ENCODE measurements around the gene KRT1. TPM values are rescaled to one million over a fixed set of nuclear protein-coding genes. Genes with fewer than 3 reads are reported as not detected.

The KRT1 gene
- total and polyA plus RNA-seq, 2 experiments from 2014 or later: 0.13 TPM; not detected in 1

GRCh38 chr12:52721838-52722470, 41.7 kb upstream of the KRT1 start:
- DNase-seq (ENCODE audit: low spot score): no peak
- no peak overlapping the region for H3K27ac ChIP-seq
- no peaks in the 10 kb centered on the region for H3K9me3 ChIP-seq (ENCODE audit: low read depth)
- no peaks in the 10 kb centered on the region for H3K4me1 ChIP-seq (ENCODE audit: insufficient read depth)
- no peak overlapping the region for H3K4me2 ChIP-seq
- H3K79me2 ChIP-seq: no peaks in the 10 kb centered on the region
- no peak overlapping the region for H2AFZ ChIP-seq
- no peaks in the 10 kb centered on the region for H4K20me1 ChIP-seq (ENCODE audit: insufficient read depth, poor library complexity, severe bottlenecking)
- no peaks in the 10 kb centered on the region for H3K36me3 ChIP-seq (replicated peaks; ENCODE audit: insufficient read depth, low read depth)
- H3K9me2 ChIP-seq (replicated peaks; ENCODE audit: insufficient read depth): no peaks in the 10 kb centered on the region
- TF ChIP-seq EZH2 (IDR thresholded peaks at IDR 0.05; ENCODE audit: borderline replicate concordance) (no peak), CTCF (IDR thresholded peaks at IDR 0.05; ENCODE audit: poor library complexity) (no peak), EZH2phosphoT487 (IDR thresholded peaks at IDR 0.05; ENCODE audit: low read depth, severe bottlenecking, unreplicated experiment) (no peak)
- peaks cover 7% of the 10 kb centered on the region for H3K27me3 ChIP-seq
- H3K4me3 ChIP-seq: no peak overlapping the region
- 60% methylated on average over 3 of the region's 3 CpGs for WGBS (ENCODE audit: low lambda C conversion rate, missing lambda C conversion rate)

GRCh38 chr12:52720365-52720886, 40.2 kb upstream of the KRT1 start:
- Histone ChIP-seq H3K4me3 (no peak overlapping the region), H3K36me3 (replicated peaks; ENCODE audit: insufficient read depth, low read depth) (no peaks in the 10 kb centered on the region), H3K27me3 (peaks cover 16% of the 10 kb centered on the region), H3K4me1 (ENCODE audit: insufficient read depth) (no peaks in the 10 kb centered on the region), H2AFZ (no peak overlapping the region), H3K9me3 (ENCODE audit: low read depth) (no peaks in the 10 kb centered on the region), H3K4me2 (no peak overlapping the region), H3K27ac (no peak overlapping the region), H4K20me1 (ENCODE audit: insufficient read depth, poor library complexity, severe bottlenecking) (no peaks in the 10 kb centered on the region), H3K9me2 (replicated peaks; ENCODE audit: insufficient read depth) (no peaks in the 10 kb centered on the region), H3K79me2 (no peaks in the 10 kb centered on the region)
- DNase-seq (ENCODE audit: low spot score): no peak
- TF ChIP-seq CTCF (IDR thresholded peaks at IDR 0.05; ENCODE audit: poor library complexity) (no peak), EZH2phosphoT487 (IDR thresholded peaks at IDR 0.05; ENCODE audit: low read depth, severe bottlenecking, unreplicated experiment) (no peak), EZH2 (IDR thresholded peaks at IDR 0.05; ENCODE audit: borderline replicate concordance) (no peak)
- 84% methylated on average over 8 of the region's 8 CpGs for WGBS (ENCODE audit: low lambda C conversion rate, missing lambda C conversion rate)

DNA sequence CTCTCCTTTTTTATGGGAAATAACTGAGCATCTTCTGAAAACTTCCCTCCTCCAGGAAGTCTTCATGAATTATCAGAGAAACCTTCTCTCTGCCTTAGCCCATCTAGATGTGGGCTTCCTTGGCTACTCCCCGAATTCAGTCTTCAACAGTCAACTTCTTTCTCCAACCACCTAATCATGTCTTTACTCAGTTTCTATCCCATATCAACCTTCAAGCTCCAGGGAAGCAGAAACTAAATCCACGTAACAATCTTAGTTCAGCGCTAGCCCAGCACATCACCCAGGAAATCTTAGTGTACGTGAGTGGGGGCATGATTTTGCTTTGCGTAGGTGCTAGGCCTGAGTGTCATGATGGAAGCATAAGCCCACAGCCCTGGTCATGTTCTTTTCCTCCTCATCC, 35.9 kb upstream of the KRT1 start:
- H3K27me3 ChIP-seq: peaks cover 46% of the 10 kb centered on the region

More for the DNA sequence above, 35.9 kb upstream of the KRT1 start:
- Histone ChIP-seq H3K4me3 (no peak overlapping the region), H3K4me1 (ENCODE audit: insufficient read depth) (no peaks in the 10 kb centered on the region), H3K9me2 (replicated peaks; ENCODE audit: insufficient read depth) (no peaks in the 10 kb centered on the region), H4K20me1 (ENCODE audit: insufficient read depth, poor library complexity, severe bottlenecking) (no peaks in the 10 kb centered on the region), H3K36me3 (replicated peaks; ENCODE audit: insufficient read depth, low read depth) (no peaks in the 10 kb centered on the region), H3K27ac (no peak overlapping the region), H3K79me2 (no peaks in the 10 kb centered on the region), H2AFZ (no peak overlapping the region), H3K4me2 (no peak overlapping the region), H3K9me3 (ENCODE audit: low read depth) (no peaks in the 10 kb centered on the region)
- 97% methylated on average over 5 of the region's 5 CpGs for WGBS (ENCODE audit: low lambda C conversion rate, missing lambda C conversion rate)
- TF ChIP-seq CTCF (IDR thresholded peaks at IDR 0.05; ENCODE audit: poor library complexity) (no peak), EZH2phosphoT487 (IDR thresholded peaks at IDR 0.05; ENCODE audit: low read depth, severe bottlenecking, unreplicated experiment) (no peak), EZH2 (IDR thresholded peaks at IDR 0.05; ENCODE audit: borderline replicate concordance) (no peak)
- no peak for DNase-seq (ENCODE audit: low spot score)
